GM18951 (cell line): ENCODE measurements around the gene C5orf46.

Source experiments
- POLR2A ChIP-seq: IDR thresholded peaks from 4 replicates; pipeline ENCODE4 v1.6.1; 2011; ENCODE audit warnings: mild to moderate bottlenecking; ENCODE audit not compliant: insufficient read length, insufficient read depth; ENCODE audit errors: extremely low read depth
- in situ Hi-C: fragments of 300-500 bp; cut with MboI; formaldehyde crosslinking; loops from one replicate; pipeline ENCODE4 v1.12.0; 2022; ENCODE audit warnings: low sequenced_read_pairs, mixed read lengths, inconsistent platforms; ENCODE audit not compliant: unreplicated experiment

Gene C5orf46

GRCh38 chr5:147918101-147918685, 11.9 kb upstream of the C5orf46 start:
- in situ Hi-C loops, result no loop called here

GRCh38 chr5:147913786-147914185, 7.4 kb upstream of the C5orf46 start:
- in situ Hi-C loops, result no loop called here
- TF ChIP-seq POLR2A, result no peak

More at GRCh38 chr5:147918101-147918685, 11.9 kb upstream of the C5orf46 start:
- TF ChIP-seq POLR2A, result no peak

GRCh38 chr5:147912011-147912410, 5.7 kb upstream of the C5orf46 start:
- no peak for TF ChIP-seq POLR2A
- in situ Hi-C loops, result no loop called here

- no peak for TF ChIP-seq POLR2A
- in situ Hi-C loops, result no loop called here
These were observed 5.1 kb upstream of the C5orf46 start for GRCh38 chr5:147911427-147911826.

- in situ Hi-C loops, result no loop called here
- no peak for TF ChIP-seq POLR2A
These were observed 2.2 kb downstream of the C5orf46 start for GRCh38 chr5:147904110-147904509.

GRCh38 chr5:147902609-147903115, 3.7 kb downstream of the C5orf46 start:
- no peak for TF ChIP-seq POLR2A
- in situ Hi-C loops, result no loop called here

- TF ChIP-seq POLR2A, result no peak
These were observed 4.7 kb downstream of the C5orf46 start for GRCh38 chr5:147901599-147902039.

GRCh38 chr5:147898875-147899401, 7.4 kb downstream of the C5orf46 start:
- in situ Hi-C loops, result no loop called here
- TF ChIP-seq POLR2A, result no peak

More at GRCh38 chr5:147901599-147902039, 4.7 kb downstream of the C5orf46 start:
- in situ Hi-C loops, result no loop called here

- in situ Hi-C loops, result no loop called here
- no peak for TF ChIP-seq POLR2A
These were observed 10.5 kb downstream of the C5orf46 start for GRCh38 chr5:147895864-147896263.

- in situ Hi-C loops, result no loop called here
- TF ChIP-seq POLR2A, result no peak
These were observed 12.5 kb downstream of the C5orf46 start for GRCh38 chr5:147893820-147894219.

- no peak for TF ChIP-seq POLR2A
- in situ Hi-C loops, result no loop called here
These were observed 13.5 kb downstream of the C5orf46 start for GRCh38 chr5:147892696-147893296.

- no peak for TF ChIP-seq POLR2A
- in situ Hi-C loops, result no loop called here
These were observed 18.4 kb downstream of the C5orf46 start for GRCh38 chr5:147887930-147888329.

- in situ Hi-C loops, result no loop called here
- no peak for TF ChIP-seq POLR2A
These were observed 19.2 kb downstream of the C5orf46 start for GRCh38 chr5:147887026-147887627.
